ENCODE data around the gene PFN3. TPM values are rescaled to one million over a fixed set of nuclear protein-coding genes. Genes with fewer than 3 reads are reported as not detected.

The PFN3 gene
- total and polyA plus RNA-seq, 2 of the 13 experiments (the other 11 are each of a cell fraction or from before 2014, with no cell fraction given), result not detected

GRCh38 chr5:177378884-177379883, 21.3 kb downstream of the PFN3 start (continued):
- TF ChIP-seq TFE3 (CRISPR knock-in tag; IDR thresholded peaks at IDR 0.05) (peak; percentile 87), ZNF570 (CRISPR knock-in tag; IDR thresholded peaks at IDR 0.05; ENCODE audit: borderline replicate concordance) (peak; percentile 74; the same call in 1 of the 2 replicates), MTF2 (CRISPR knock-in tag; IDR thresholded peaks at IDR 0.05; ENCODE audit: borderline replicate concordance) (no peak), PAX8 (CRISPR knock-in tag; IDR thresholded peaks at IDR 0.05; ENCODE audit: borderline replicate concordance) (no peak), YEATS4 (CRISPR knock-in tag; IDR thresholded peaks at IDR 0.05; ENCODE audit: borderline replicate concordance) (peak; percentile 74), SRF (IDR thresholded peaks at IDR 0.05; ENCODE audit: low read depth, low read length) (peak; percentile 64), MZF1 (CRISPR knock-in tag; IDR thresholded peaks at IDR 0.05; ENCODE audit: borderline replicate concordance) (no peak), CREB3 (CRISPR knock-in tag; IDR thresholded peaks at IDR 0.05) (peak; percentile 85; the same call in 1 of the 2 replicates), TERF1 (CRISPR knock-in tag; IDR thresholded peaks at IDR 0.05) (no peak), ZNF543 (CRISPR knock-in tag; IDR thresholded peaks at IDR 0.05) (peak; percentile 34; the same call in 1 of the 2 replicates), TEAD3 (CRISPR knock-in tag; optimal IDR thresholded peaks at IDR 0.05; ENCODE audit: borderline replicate concordance) (no peak), GMEB1 (CRISPR knock-in tag; IDR thresholded peaks at IDR 0.05; ENCODE audit: borderline replicate concordance) (0 out of 2 replicates have a peak, but pooled peaks have one; percentile 31), SKIL (CRISPR knock-in tag; IDR thresholded peaks at IDR 0.05; ENCODE audit: borderline replicate concordance) (no peak; the same call in 1 of the 2 replicates)
- TF ChIP-seq, protein P1, sequence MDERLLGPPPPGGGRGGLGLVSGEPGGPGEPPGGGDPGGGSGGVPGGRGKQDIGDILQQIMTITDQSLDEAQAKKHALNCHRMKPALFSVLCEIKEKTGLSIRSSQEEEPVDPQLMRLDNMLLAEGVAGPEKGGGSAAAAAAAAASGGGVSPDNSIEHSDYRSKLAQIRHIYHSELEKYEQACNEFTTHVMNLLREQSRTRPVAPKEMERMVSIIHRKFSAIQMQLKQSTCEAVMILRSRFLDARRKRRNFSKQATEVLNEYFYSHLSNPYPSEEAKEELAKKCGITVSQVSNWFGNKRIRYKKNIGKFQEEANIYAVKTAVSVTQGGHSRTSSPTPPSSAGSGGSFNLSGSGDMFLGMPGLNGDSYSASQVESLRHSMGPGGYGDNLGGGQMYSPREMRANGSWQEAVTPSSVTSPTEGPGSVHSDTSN (CRISPR knock-in tag; IDR thresholded peaks at IDR 0.05), result no peak
- TF ChIP-seq, protein P2, sequence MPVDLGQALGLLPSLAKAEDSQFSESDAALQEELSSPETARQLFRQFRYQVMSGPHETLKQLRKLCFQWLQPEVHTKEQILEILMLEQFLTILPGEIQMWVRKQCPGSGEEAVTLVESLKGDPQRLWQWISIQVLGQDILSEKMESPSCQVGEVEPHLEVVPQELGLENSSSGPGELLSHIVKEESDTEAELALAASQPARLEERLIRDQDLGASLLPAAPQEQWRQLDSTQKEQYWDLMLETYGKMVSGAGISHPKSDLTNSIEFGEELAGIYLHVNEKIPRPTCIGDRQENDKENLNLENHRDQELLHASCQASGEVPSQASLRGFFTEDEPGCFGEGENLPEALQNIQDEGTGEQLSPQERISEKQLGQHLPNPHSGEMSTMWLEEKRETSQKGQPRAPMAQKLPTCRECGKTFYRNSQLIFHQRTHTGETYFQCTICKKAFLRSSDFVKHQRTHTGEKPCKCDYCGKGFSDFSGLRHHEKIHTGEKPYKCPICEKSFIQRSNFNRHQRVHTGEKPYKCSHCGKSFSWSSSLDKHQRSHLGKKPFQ (CRISPR knock-in tag; IDR thresholded peaks at IDR 0.05; ENCODE audit: insufficient replicate concordance), result peak; percentile 42

All from HepG2 (cell line).